ENCODE results near the gene LINGO1. TPM values are rescaled to one million over a fixed set of nuclear protein-coding genes. Genes with fewer than 3 reads are reported as not detected.

LINGO1 gene
- 10.6 and 11.9 TPM in 2 replicates for total RNA-seq (2014; rRNA removed; shearing (Covaris generic))

DNA sequence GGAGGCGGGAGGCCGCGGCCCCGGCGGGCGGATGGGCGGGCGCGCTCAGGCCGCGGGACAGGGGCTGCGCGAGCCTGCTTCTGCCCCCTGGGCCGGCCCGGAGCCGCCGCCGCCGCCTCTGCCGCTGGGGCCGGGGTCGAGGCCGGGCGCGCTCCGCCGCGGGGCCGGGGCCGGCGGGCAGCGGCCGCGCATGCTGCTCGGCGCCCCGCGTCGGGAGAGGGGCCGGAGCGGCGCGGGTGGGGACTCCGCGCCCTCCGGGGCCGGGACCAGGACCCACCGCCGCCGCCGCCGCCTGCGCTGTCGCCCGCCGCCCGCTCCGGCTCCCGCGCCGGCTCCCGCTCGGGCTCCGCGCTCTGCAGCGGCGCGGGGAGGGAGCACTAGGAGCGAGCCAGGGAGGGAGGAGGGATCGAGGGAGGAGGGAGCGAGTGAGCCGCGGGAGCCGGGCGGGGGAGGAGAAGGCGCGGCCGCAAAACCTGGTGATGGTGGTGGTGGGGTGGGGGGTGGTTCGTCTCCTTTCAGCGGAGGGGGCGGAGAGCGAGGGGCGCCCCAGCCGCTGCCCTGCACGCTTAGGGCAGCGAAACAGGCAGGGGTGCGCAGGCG lies at the start of gene LINGO1:
LINGO1 (minus strand) TSS at position 379 of the 600 bp plus-strand sequence. CDS start 597 bp downstream, outside the sequence.
- peak within 1 kb of the TSS; percentile 64 for H3K4me3 ChIP-seq (ENCODE audit: insufficient read depth, low read depth, low read length)
- no peaks in the 10 kb centered on the region; the same call in 1 of the 2 replicates for H3K36me3 ChIP-seq (replicated peaks; ENCODE audit: control insufficient read depth, insufficient read depth, low read length)
- DNase-seq = peak; percentile 91
- H3K27me3 ChIP-seq (ENCODE audit: control insufficient read depth, insufficient read depth, low read length) = peaks cover 7% of the 10 kb centered on the region

- H3K4me3 ChIP-seq (ENCODE audit: insufficient read depth, low read depth, low read length) = no peak overlapping the region
- no peak for DNase-seq
- H3K27me3 ChIP-seq (ENCODE audit: control insufficient read depth, insufficient read depth, low read length) = no peaks in the 10 kb centered on the region
- H3K36me3 ChIP-seq (replicated peaks; ENCODE audit: control insufficient read depth, insufficient read depth, low read length) = no peaks in the 10 kb centered on the region
Measured at GRCh38 chr15:77681362-77681761, 48.6 kb upstream of the LINGO1 start.

- Histone ChIP-seq H3K27me3 (ENCODE audit: control insufficient read depth, insufficient read depth, low read length) (no peaks in the 10 kb centered on the region), H3K4me3 (ENCODE audit: insufficient read depth, low read depth, low read length) (no peak overlapping the region), H3K36me3 (replicated peaks; ENCODE audit: control insufficient read depth, insufficient read depth, low read length) (no peaks in the 10 kb centered on the region)
- DNase-seq = no peak
Measured at GRCh38 chr15:77676569-77677375, 44.1 kb upstream of the LINGO1 start.

DNA sequence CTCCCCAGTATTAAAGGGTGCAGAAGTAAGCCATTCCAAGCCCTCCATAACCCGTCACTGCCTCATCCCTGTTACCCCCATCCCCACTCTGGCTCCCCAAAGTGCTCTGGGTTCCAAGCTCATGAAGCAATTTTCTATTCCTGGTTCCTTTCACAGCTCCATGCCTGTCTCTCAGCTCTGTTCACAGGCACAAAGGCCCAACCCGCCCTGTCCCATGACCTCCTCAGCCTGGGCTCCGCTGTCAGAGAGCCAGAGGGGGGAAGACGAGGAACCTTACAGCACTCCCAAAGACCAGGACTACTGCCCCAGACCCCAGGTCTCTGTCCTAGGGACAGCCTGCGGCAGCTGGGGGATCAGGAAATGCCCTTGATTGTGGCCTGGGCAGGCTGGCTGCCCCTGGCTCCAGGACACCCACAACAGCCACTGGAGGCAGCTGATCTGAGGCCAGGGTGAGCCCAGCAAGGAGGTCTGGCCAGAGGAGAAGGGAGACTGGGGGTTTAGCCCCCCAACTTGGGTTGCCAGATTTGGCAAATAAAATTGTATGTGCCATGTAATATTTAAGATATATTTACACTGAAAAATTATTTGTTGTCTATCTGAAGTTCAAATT lies 43.2 kb upstream of the LINGO1 start:
- H3K36me3 ChIP-seq (replicated peaks; ENCODE audit: control insufficient read depth, insufficient read depth, low read length) = no peaks in the 10 kb centered on the region
- no peaks in the 10 kb centered on the region for H3K27me3 ChIP-seq (ENCODE audit: control insufficient read depth, insufficient read depth, low read length)
- no peak for DNase-seq
- no peak overlapping the region for H3K4me3 ChIP-seq (ENCODE audit: insufficient read depth, low read depth, low read length)

- Histone ChIP-seq H3K4me3 (ENCODE audit: insufficient read depth, low read depth, low read length) (no peak overlapping the region), H3K27me3 (ENCODE audit: control insufficient read depth, insufficient read depth, low read length) (no peaks in the 10 kb centered on the region), H3K36me3 (replicated peaks; ENCODE audit: control insufficient read depth, insufficient read depth, low read length) (no peaks in the 10 kb centered on the region)
- DNase-seq = no peak
Measured at GRCh38 chr15:77674327-77674726, 41.6 kb upstream of the LINGO1 start.

GRCh38 chr15:77673866-77674265 lies 41.2 kb upstream of the LINGO1 start:
- Histone ChIP-seq H3K36me3 (replicated peaks; ENCODE audit: control insufficient read depth, insufficient read depth, low read length) (no peaks in the 10 kb centered on the region), H3K4me3 (ENCODE audit: insufficient read depth, low read depth, low read length) (no peak overlapping the region), H3K27me3 (ENCODE audit: control insufficient read depth, insufficient read depth, low read length) (no peaks in the 10 kb centered on the region)
- no peak for DNase-seq

- no peaks in the 10 kb centered on the region for H3K27me3 ChIP-seq (ENCODE audit: control insufficient read depth, insufficient read depth, low read length)
- no peak for DNase-seq
- no peak overlapping the region for H3K4me3 ChIP-seq (ENCODE audit: insufficient read depth, low read depth, low read length)
- H3K36me3 ChIP-seq (replicated peaks; ENCODE audit: control insufficient read depth, insufficient read depth, low read length) = no peaks in the 10 kb centered on the region
Measured at GRCh38 chr15:77672135-77672534, 39.4 kb upstream of the LINGO1 start.

DNA sequence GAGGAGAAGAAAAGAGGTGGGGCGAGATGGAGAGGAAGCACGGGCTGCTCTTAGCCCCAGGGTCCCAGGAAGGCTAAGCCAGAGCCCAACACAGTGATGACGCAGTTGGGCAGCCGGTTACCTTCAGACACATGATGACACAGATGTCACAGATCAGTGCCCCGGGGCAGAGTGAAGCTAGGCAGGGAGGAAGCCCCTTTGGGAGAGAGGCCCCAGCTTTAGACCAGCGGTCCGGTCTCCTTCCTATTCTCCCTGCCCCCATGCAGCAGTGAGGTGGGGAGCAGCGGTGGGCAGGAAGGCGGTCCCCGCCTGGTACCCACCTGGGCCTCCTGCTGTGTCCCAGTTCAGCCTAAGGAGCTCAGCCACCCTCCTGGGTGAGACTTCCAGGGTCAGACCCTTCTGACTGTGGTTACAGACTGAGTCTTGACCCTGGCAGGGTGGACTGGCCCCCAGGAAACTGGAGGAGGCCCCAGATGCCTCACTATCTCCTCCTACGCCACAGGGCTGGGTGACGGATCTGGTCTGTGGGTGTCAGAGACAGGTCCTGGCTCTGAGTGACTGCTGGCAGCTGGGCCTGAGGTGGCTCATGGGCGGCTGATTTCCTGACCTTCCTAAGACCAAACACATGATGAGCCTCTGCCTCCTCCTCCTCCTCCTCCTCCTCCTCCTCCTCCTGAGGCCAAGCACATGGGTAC lies 38.8 kb upstream of the LINGO1 start:
- Histone ChIP-seq H3K4me3 (ENCODE audit: insufficient read depth, low read depth, low read length) (no peak overlapping the region), H3K36me3 (replicated peaks; ENCODE audit: control insufficient read depth, insufficient read depth, low read length) (no peaks in the 10 kb centered on the region), H3K27me3 (ENCODE audit: control insufficient read depth, insufficient read depth, low read length) (no peaks in the 10 kb centered on the region)
- DNase-seq = no peak

DNA sequence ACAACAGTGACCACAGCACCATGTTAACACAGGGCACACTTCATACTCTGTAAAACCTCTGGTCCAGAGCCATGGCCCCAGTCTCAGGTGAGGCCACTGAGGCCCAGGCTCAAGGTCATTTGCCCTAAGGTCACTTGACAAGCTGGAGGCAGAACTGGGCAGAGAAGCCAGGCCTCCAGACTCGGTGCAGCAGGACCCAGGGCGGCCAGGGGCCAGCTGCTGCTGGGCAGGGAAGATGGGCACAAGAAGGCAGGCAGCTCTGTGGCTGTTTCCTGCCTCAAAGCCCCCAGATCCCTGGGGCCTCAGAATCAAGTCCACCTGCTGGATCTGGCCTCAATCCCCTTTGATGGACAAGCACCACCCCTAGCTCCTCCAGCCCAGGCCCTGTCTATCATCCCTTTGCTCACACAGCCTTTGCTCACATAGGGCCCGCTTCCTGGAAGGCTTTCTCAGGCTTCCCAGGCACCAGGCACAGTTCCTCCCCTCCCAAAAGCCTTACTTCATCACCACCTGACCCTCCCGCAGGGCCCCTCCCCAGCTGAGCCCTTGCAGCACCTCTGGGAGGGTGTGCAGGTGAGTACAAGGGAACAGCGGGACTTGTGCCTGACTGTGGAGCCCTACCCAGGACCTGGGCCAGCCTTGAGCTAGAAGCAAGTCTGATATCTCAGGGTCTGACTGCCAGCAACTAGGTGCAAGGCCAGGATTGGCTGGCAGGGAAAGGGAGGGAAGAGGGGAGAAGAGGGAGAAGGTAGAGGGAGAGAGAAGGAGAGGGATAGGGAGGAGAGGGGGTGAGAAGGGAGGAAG lies 38.0 kb upstream of the LINGO1 start:
- Histone ChIP-seq H3K27me3 (ENCODE audit: control insufficient read depth, insufficient read depth, low read length) (no peaks in the 10 kb centered on the region), H3K4me3 (ENCODE audit: insufficient read depth, low read depth, low read length) (no peak overlapping the region), H3K36me3 (replicated peaks; ENCODE audit: control insufficient read depth, insufficient read depth, low read length) (no peaks in the 10 kb centered on the region)
- DNase-seq = no peak

- H3K4me3 ChIP-seq (ENCODE audit: insufficient read depth, low read depth, low read length) = no peak overlapping the region
- H3K27me3 ChIP-seq (ENCODE audit: control insufficient read depth, insufficient read depth, low read length) = no peaks in the 10 kb centered on the region
- DNase-seq = no peak
- H3K36me3 ChIP-seq (replicated peaks; ENCODE audit: control insufficient read depth, insufficient read depth, low read length) = no peaks in the 10 kb centered on the region
Measured at GRCh38 chr15:77669896-77670295, 37.2 kb upstream of the LINGO1 start.

- H3K36me3 ChIP-seq (replicated peaks; ENCODE audit: control insufficient read depth, insufficient read depth, low read length) = no peaks in the 10 kb centered on the region
- DNase-seq = no peak
Measured at GRCh38 chr15:77667338-77668234, 34.9 kb upstream of the LINGO1 start.

DNA sequence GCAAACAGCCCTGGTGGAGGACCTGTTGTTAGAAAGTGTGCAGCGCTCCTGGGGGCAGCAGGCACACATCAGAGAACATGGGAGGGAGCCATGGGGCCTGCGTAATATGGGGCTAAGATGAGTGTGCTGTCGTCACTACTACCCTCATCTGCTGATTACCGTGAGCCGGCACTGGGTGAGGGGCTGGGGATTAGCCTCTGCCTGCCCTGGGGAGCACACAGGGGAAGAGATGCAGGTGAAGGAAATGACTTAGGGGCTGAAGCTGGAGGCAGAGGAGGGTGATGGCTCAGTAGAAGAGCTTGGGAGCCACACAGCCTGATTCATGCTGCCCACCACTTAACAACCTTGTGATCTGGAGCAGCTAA lies 33.6 kb upstream of the LINGO1 start:
- no peak for DNase-seq
- H3K36me3 ChIP-seq (replicated peaks; ENCODE audit: control insufficient read depth, insufficient read depth, low read length) = no peaks in the 10 kb centered on the region
- H3K27me3 ChIP-seq (ENCODE audit: control insufficient read depth, insufficient read depth, low read length) = no peaks in the 10 kb centered on the region
- H3K4me3 ChIP-seq (ENCODE audit: insufficient read depth, low read depth, low read length) = no peak overlapping the region

More at GRCh38 chr15:77667338-77668234, 34.9 kb upstream of the LINGO1 start:
- Histone ChIP-seq H3K4me3 (ENCODE audit: insufficient read depth, low read depth, low read length) (no peak overlapping the region), H3K27me3 (ENCODE audit: control insufficient read depth, insufficient read depth, low read length) (no peaks in the 10 kb centered on the region)

DNA sequence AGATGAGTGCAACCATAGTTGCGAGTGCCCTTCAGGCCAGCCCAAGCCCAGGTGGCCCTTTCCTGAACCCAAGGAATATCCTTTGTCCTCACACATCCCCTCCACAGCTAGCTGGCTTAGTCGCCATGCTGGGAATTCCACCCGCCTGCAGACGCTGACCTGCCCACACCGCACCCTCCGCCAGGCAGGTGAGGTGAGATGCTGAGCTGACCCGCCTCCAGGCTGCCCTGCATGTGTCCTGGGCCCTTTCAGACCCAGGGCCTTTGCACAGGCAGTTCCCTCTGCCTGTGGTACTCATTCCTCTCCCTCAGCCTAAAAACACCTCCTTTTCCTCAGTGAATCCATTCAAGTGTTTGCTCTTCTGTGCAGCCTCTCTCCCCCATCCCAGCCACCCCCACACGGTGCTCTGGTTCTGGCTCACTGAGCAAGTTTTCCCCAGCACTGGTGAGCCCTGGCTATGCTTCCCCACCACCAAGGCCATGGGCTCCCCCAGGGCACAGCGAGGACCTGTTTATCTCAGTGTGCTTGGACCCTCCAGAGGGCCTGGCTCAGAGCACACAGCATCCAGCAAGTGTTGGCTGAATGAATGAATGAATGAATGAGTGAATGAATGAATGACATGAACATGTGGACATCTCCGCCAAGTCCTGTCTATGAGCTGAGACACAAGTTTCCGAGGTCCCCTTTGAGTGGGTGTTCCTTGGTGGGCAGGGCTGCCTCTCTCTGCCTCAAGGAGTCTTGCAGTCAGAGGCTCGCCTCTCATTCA lies 33.0 kb upstream of the LINGO1 start:
- Histone ChIP-seq H3K27me3 (ENCODE audit: control insufficient read depth, insufficient read depth, low read length) (no peaks in the 10 kb centered on the region), H3K36me3 (replicated peaks; ENCODE audit: control insufficient read depth, insufficient read depth, low read length) (no peaks in the 10 kb centered on the region), H3K4me3 (ENCODE audit: insufficient read depth, low read depth, low read length) (no peak overlapping the region)
- no peak for DNase-seq
